Smooth muscle cell (in vitro differentiated cells): Measurements from ENCODE around the gene SSBP2. TPM values are rescaled to one million over a fixed set of nuclear protein-coding genes. Genes with fewer than 3 reads are reported as not detected.
A peak's percentile ranks its signal among the peaks of the same experiment; 100 is the strongest.

Experiments
- DNase-seq: peaks from one replicate; lab custom pipeline; 2025; ENCODE audit not compliant: unreplicated experiment; lab: John Stamatoyannopoulos, UW
- H2AFZ ChIP-seq: fragments of 200-600 bp; sonication (generic); 2 replicates; pipeline ENCODE4 v1.6.0; 2016; ENCODE audit warnings: antibody characterized with exemption, low read depth, mild to moderate bottlenecking
- H3F3A ChIP-seq: fragments of 200-600 bp; sonication (generic); 2 replicates; pipeline ENCODE4 v1.6.0; 2017; ENCODE audit warnings: antibody characterized with exemption, low read depth
- H3K27ac ChIP-seq: fragments of 200-600 bp; sonication (generic); 2 replicates; pipeline ENCODE4 v1.5.1; 2016; ENCODE audit warnings: low read depth, mild to moderate bottlenecking
- H3K27me3 ChIP-seq: fragments of 200-600 bp; sonication (generic); 2 replicates; pipeline ENCODE4 v1.6.1; 2016; ENCODE audit warnings: low read depth, mild to moderate bottlenecking
- H3K36me3 ChIP-seq: fragments of 200-600 bp; sonication (generic); 2 replicates; pipeline ENCODE4 v1.5.1; 2016; ENCODE audit warnings: low read depth
- H3K4me1 ChIP-seq: fragments of 200-600 bp; sonication (generic); 2 replicates; pipeline ENCODE4 v1.5.1; 2016; ENCODE audit warnings: low read depth
- H3K4me2 ChIP-seq: fragments of 200-600 bp; sonication (generic); 2 replicates; pipeline ENCODE4 v1.6.0; 2016; ENCODE audit warnings: mild to moderate bottlenecking
- H3K4me3 ChIP-seq: fragments of 200-600 bp; sonication (generic); 2 replicates; pipeline ENCODE4 v1.5.1; 2016; ENCODE audit warnings: mild to moderate bottlenecking
- H3K79me2 ChIP-seq: fragments of 200-600 bp; sonication (generic); 2 replicates; pipeline ENCODE4 v1.6.0; 2016; ENCODE audit warnings: low read depth, mild to moderate bottlenecking
- H3K9ac ChIP-seq: fragments of 200-600 bp; sonication (generic); 2 replicates; pipeline ENCODE4 v1.6.0; 2016; ENCODE audit warnings: low read depth
- H3K9me3 ChIP-seq: fragments of 200-600 bp; sonication (generic); replicated peaks from 2 replicates; pipeline ENCODE4 v1.5.1; 2016; ENCODE audit warnings: low read depth
- H4K20me1 ChIP-seq: fragments of 200-600 bp; sonication (generic); 2 replicates; pipeline ENCODE4 v1.6.0; 2016; ENCODE audit warnings: low read depth
- CTCF ChIP-seq: fragments of 200-600 bp; sonication (generic); IDR thresholded peaks from 2 replicates; pipeline ENCODE4 v1.5.1; 2017; ENCODE audit warnings: borderline replicate concordance, mild to moderate bottlenecking, antibody characterized with exemption; ENCODE audit not compliant: insufficient read depth, poor library complexity, severe bottlenecking
- WGBS: methylation state at CpG from one replicate; pipeline ENCODE4 v1.1.7; 2016; ENCODE audit warnings: low lambda C conversion rate; 5-methylcytosine and 5-hydroxymethylcytosine counted together
- polyA plus RNA-seq: library from polyadenylated mRNA; unstranded; fragments of >200 nt; fragmentation: Nextera tagmentation; extraction: Ambion mirVana; gene quantifications from 2 replicates; pipeline ENCODE4 v1.2.1, GENCODE V29; 2016
- total RNA-seq: library from RNA; depleted of rRNA; stranded (reverse); fragments of >200 nt; gene quantifications from 2 replicates; pipeline ENCODE4 v1.2.3, GENCODE V29; 2014

SSBP2 gene
- total and polyA plus RNA-seq, 2 experiments from 2014 or later = 44.0 to 48.0 TPM

GRCh38 chr5:81748556-81748955, 2.3 kb downstream of the SSBP2 start:
- Histone ChIP-seq H3K9ac (no peak overlapping the region), H3K27ac (no peak overlapping the region)
- DNase-seq = no peak

DNA sequence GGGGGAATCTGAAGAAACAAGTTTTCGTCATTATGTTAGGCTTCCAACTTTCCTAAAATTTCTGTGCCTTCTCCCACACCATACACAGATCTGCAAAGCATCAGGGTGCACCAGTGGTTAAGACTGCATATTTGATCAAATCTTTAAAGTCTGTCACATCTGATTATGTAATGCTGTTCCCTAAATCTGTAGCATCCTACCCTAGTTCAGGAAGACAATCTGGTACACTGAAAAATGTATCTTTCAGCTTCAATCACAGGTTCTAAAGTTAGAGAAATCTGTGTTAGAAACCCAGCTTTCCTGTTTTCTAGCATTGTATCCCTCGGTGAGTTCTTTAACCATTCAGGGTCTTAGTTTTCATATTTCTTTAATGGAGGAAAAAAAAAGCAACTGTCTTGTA, 3.9 kb downstream of the SSBP2 start:
- no peak overlapping the region for H3K27ac ChIP-seq
- peaks cover 45% of the 10 kb centered on the region for H3K4me1 ChIP-seq
- no peaks in the 10 kb centered on the region for H3K27me3 ChIP-seq
- no peaks in the 10 kb centered on the region for H3F3A ChIP-seq
- H2AFZ ChIP-seq = no peak overlapping the region
- no peaks in the 10 kb centered on the region for H3K9me3 ChIP-seq
- peaks cover 76% of the 10 kb centered on the region for H3K79me2 ChIP-seq
- no peak overlapping the region for H3K4me2 ChIP-seq
- no peaks in the 10 kb centered on the region for H3K36me3 ChIP-seq
- H3K9ac ChIP-seq = no peak overlapping the region
- peaks cover 49% of the 10 kb centered on the region for H4K20me1 ChIP-seq
- TF ChIP-seq CTCF = no peak
- no peak for DNase-seq
- H3K4me3 ChIP-seq = no peak overlapping the region
- WGBS = 85% methylated on average over 2 of the region's 2 CpGs

More at GRCh38 chr5:81748556-81748955, 2.3 kb downstream of the SSBP2 start:
- 90% methylated on average over 3 of the region's 3 CpGs for WGBS
- Histone ChIP-seq H4K20me1 (peaks cover 48% of the 10 kb centered on the region), H3K79me2 (peaks cover 61% of the 10 kb centered on the region), H3K4me1 (peaks cover 61% of the 10 kb centered on the region), H3K27me3 (no peaks in the 10 kb centered on the region), H2AFZ (no peak overlapping the region), H3F3A (no peaks in the 10 kb centered on the region), H3K36me3 (no peaks in the 10 kb centered on the region), H3K4me2 (peak overlapping the region; percentile 90), H3K4me3 (peak overlapping the region; percentile 75), H3K9me3 (no peaks in the 10 kb centered on the region)
- no peak for TF ChIP-seq CTCF

GRCh38 chr5:81740758-81741157, 10.1 kb downstream of the SSBP2 start:
- Histone ChIP-seq H3F3A (no peaks in the 10 kb centered on the region), H3K4me1 (peaks cover 14% of the 10 kb centered on the region), H3K9me3 (no peaks in the 10 kb centered on the region), H3K9ac (no peak overlapping the region), H3K79me2 (peaks cover 77% of the 10 kb centered on the region), H3K27ac (no peak overlapping the region), H3K36me3 (no peaks in the 10 kb centered on the region), H3K4me2 (no peak overlapping the region), H4K20me1 (peaks cover 34% of the 10 kb centered on the region), H3K4me3 (no peak overlapping the region), H2AFZ (no peak overlapping the region), H3K27me3 (no peaks in the 10 kb centered on the region)
- no peak for TF ChIP-seq CTCF
- WGBS = 100% methylated on average over 2 of the region's 2 CpGs
- DNase-seq = no peak

GRCh38 chr5:81739291-81739690, 11.6 kb downstream of the SSBP2 start:
- H2AFZ ChIP-seq = no peak overlapping the region
- H3K27me3 ChIP-seq = no peaks in the 10 kb centered on the region
- DNase-seq = no peak
- H3K79me2 ChIP-seq = peaks cover 69% of the 10 kb centered on the region
- no peak overlapping the region for H3K4me2 ChIP-seq
- no peak overlapping the region for H3K27ac ChIP-seq
- 93% methylated on average over 2 of the region's 2 CpGs for WGBS
- no peaks in the 10 kb centered on the region for H3K9me3 ChIP-seq
- H3K36me3 ChIP-seq = no peaks in the 10 kb centered on the region
- TF ChIP-seq CTCF = no peak
- H3K4me3 ChIP-seq = no peak overlapping the region
- H3K9ac ChIP-seq = no peak overlapping the region
- H3F3A ChIP-seq = no peaks in the 10 kb centered on the region
- peaks cover 20% of the 10 kb centered on the region for H4K20me1 ChIP-seq
- no peaks in the 10 kb centered on the region for H3K4me1 ChIP-seq
